ENCODE data around the gene EDEM2. TPM values are rescaled to one million over a fixed set of nuclear protein-coding genes. Genes with fewer than 3 reads are reported as not detected.

EDEM2 gene
- total and polyA plus RNA-seq, 8 donors = 17.6 to 48.7 (median 20.8) TPM

- intact Hi-C loops (cut with DNase I) = no loop called here
- H3K4me3 ChIP-seq = no peak overlapping the region
- H3K36me3 ChIP-seq = peaks cover 0 to 18% of the 10 kb centered on the region in 2 donors
- no peaks in the 10 kb centered on the region for H3K27me3 ChIP-seq
- H3K4me1 ChIP-seq = no peaks in the 10 kb centered on the region
- H3K9me3 ChIP-seq = no peaks in the 10 kb centered on the region
- DNase-seq (no peak), ATAC-seq (no peak)
- no peak overlapping the region for H3K27ac ChIP-seq
- TF ChIP-seq CTCF (IDR thresholded peaks at IDR 0.05) = no peak
These were observed 42.3 kb downstream of the EDEM2 start for GRCh38 chr20:35104685-35105295.

- H3K4me1 ChIP-seq = peaks cover 0 to 1% of the 10 kb centered on the region in 2 donors
- H3K27ac ChIP-seq = no peak overlapping the region
- intact Hi-C loops (cut with DNase I) = no loop called here
- H3K27me3 ChIP-seq = no peaks in the 10 kb centered on the region
- no peak overlapping the region for H3K4me3 ChIP-seq
- no peaks in the 10 kb centered on the region for H3K36me3 ChIP-seq
- ATAC-seq (no peak), DNase-seq (no peak)
- no peaks in the 10 kb centered on the region for H3K9me3 ChIP-seq
- no peak for TF ChIP-seq CTCF (IDR thresholded peaks at IDR 0.05)
These were observed 45.5 kb downstream of the EDEM2 start for GRCh38 chr20:35101620-35102019.

- TF ChIP-seq CTCF (IDR thresholded peaks at IDR 0.05) = no peak
- intact Hi-C loops (cut with DNase I) = no loop called here
- Histone ChIP-seq H3K36me3 (peaks cover 0 to 8% of the 10 kb centered on the region in 2 donors), H3K27me3 (no peaks in the 10 kb centered on the region), H3K4me3 (peak overlapping the region in 1 of 2 donors; percentile 76), H3K27ac (peak overlapping the region; percentile 91 to 94), H3K4me1 (peaks cover 4 to 57% of the 10 kb centered on the region in 2 donors), H3K9me3 (no peaks in the 10 kb centered on the region)
- ATAC-seq (no peak), DNase-seq (no peak)
These were observed 53.8 kb downstream of the EDEM2 start for GRCh38 chr20:35093267-35093884.

GRCh38 chr20:35092524-35093266 lies 54.4 kb downstream of the EDEM2 start, which contains the start of gene TRPC4AP:
TSS of gene TRPC4AP (minus strand) at chr20:35092807. CDS start at chr20:35092781, 26 bp downstream.
- ATAC-seq (peak; percentile 98), DNase-seq (peak; percentile 86 to 99 (median 94))
- intact Hi-C loops (cut with DNase I) = no loop called here
- H3K4me3 ChIP-seq = peak within 1 kb of the TSS; percentile 69 to 76
- H3K27ac ChIP-seq = peak within 1 kb of the TSS; percentile 91 to 94
- H3K27me3 ChIP-seq = no peaks in the 10 kb centered on the region
- no peaks in the 10 kb centered on the region for H3K9me3 ChIP-seq
- peaks cover 0 to 8% of the 10 kb centered on the region in 2 donors for H3K36me3 ChIP-seq
- TF ChIP-seq CTCF (IDR thresholded peaks at IDR 0.05) = peak; percentile 96 to 99
- H3K4me1 ChIP-seq = peaks cover 4 to 64% of the 10 kb centered on the region in 2 donors
